PC-9 (cell line): ENCODE results near the gene IL10. TPM values are rescaled to one million over a fixed set of nuclear protein-coding genes. Genes with fewer than 3 reads are reported as not detected.
A peak's percentile ranks its signal among the peaks of the same experiment; 100 is the strongest.

Experiments used
- BruUV-seq: library from RNA; stranded (reverse); fragments of 400-500 nt; replicated peaks from 2 replicates; lab custom pipeline; 2021; lab: Mats Ljungman, UMichigan
- CTCF ChIA-PET: fragments of 300-600 bp; sonication (Branson Sonifier 250); formaldehyde crosslinking; loops from one replicate; lab custom pipeline; 2022; ENCODE audit warnings: antibody characterized with exemption; lab: Charles Lee
- POLR2A ChIA-PET: fragments of 300-600 bp; sonication (Branson Sonifier 250); formaldehyde crosslinking; loops from one replicate; lab custom pipeline; 2022; ENCODE audit warnings: antibody characterized with exemption; ENCODE audit not compliant: unreplicated experiment; lab: Charles Lee
- DNase-seq, 2 experiments: peaks; one replicate each; pipeline versions ENCODE4 v3.0.0 to v3.0.0-alpha.2; 2015 to 2022; ENCODE audit warnings: mixed read lengths in 1 of 2
- H2AFZ ChIP-seq: fragments of 200-600 bp; sonication (generic); 2 replicates; pipeline ENCODE4 v1.8.1; 2017; ENCODE audit warnings: antibody characterized with exemption
- H3F3A ChIP-seq: fragments of 200-600 bp; sonication (generic); 2 replicates; pipeline ENCODE4 v1.8.1; 2017; ENCODE audit warnings: antibody characterized with exemption, mild to moderate bottlenecking, low read depth; ENCODE audit not compliant: insufficient read depth
- H3K27ac ChIP-seq: fragments of 200-600 bp; sonication (generic); 2 replicates; pipeline ENCODE4 v1.6.1; 2016; ENCODE audit warnings: mixed run types
- H3K27me3 ChIP-seq: fragments of 200-600 bp; sonication (generic); 2 replicates; pipeline ENCODE4 v1.6.1; 2016; ENCODE audit warnings: low read depth, mixed run types; ENCODE audit not compliant: insufficient read depth
- H3K36me3 ChIP-seq: fragments of 200-600 bp; sonication (generic); 2 replicates; pipeline ENCODE4 v1.6.1; 2016; ENCODE audit warnings: low read depth, mixed run types
- H3K4me1 ChIP-seq: fragments of 200-600 bp; sonication (generic); replicated peaks from 2 replicates; pipeline ENCODE4 v1.6.1; 2016; ENCODE audit warnings: mixed run types; ENCODE audit not compliant: insufficient read depth
- H3K4me2 ChIP-seq: fragments of 200-600 bp; sonication (generic); 2 replicates; pipeline ENCODE4 v1.6.1; 2017; ENCODE audit warnings: mixed run types
- H3K4me3 ChIP-seq: fragments of 200-600 bp; sonication (generic); 2 replicates; pipeline ENCODE4 v1.6.1; 2016; ENCODE audit warnings: mixed run types
- H3K79me2 ChIP-seq: fragments of 200-600 bp; sonication (generic); 2 replicates; pipeline ENCODE4 v1.6.1; 2017; ENCODE audit warnings: low read depth, mixed run types
- H3K9me2 ChIP-seq: fragments of 200-600 bp; sonication (generic); 2 replicates; pipeline ENCODE4 v1.8.1; 2017; ENCODE audit warnings: mild to moderate bottlenecking; ENCODE audit not compliant: insufficient read depth
- H3K9me3 ChIP-seq: fragments of 200-600 bp; sonication (generic); 2 replicates; pipeline ENCODE4 v1.8.1; 2016; ENCODE audit warnings: low read depth; ENCODE audit not compliant: insufficient read depth
- H4K20me1 ChIP-seq: fragments of 200-600 bp; sonication (generic); 2 replicates; pipeline ENCODE4 v1.8.1; 2017; ENCODE audit not compliant: insufficient read depth
- CTCF ChIP-seq: fragments of 200-600 bp; sonication (generic); conservative IDR thresholded peaks from 2 replicates; pipeline ENCODE4 v1.6.1; 2017; ENCODE audit warnings: mixed run types, antibody characterized with exemption, mild to moderate bottlenecking, moderate library complexity
- EZH2 ChIP-seq: fragments of 200-600 bp; sonication (generic); IDR thresholded peaks from 2 replicates; pipeline ENCODE4 v1.8.0; 2017; ENCODE audit warnings: antibody characterized with exemption, low read depth
- intact Hi-C: fragments of 100-400 bp; cut with micrococcal nuclease; formaldehyde crosslinking; loops from one replicate; pipeline ENCODE4 v1.10.0; 2022; ENCODE audit not compliant: unreplicated experiment
- total RNA-seq: library from RNA; stranded (reverse); gene quantifications from 2 replicates; pipeline ENCODE4 v1.2.3, GENCODE V29; 2021

Gene IL10
- total RNA-seq, 1 experiment from 2014 or later, result not detected

- H3K9me2 ChIP-seq, result no peaks in the 10 kb centered on the region
- POLR2A ChIA-PET, result no interaction called here
- H3K27ac ChIP-seq, result no peak overlapping the region
- intact Hi-C loops, result no loop called here
- no peak overlapping the region for H2AFZ ChIP-seq
- CTCF ChIA-PET, result interaction anchor here (0.7 to 0.9 kb wide), 2 partner anchors 606 to 818 kb away, joined by 3 read pairs; no protein-coding TSS in a partner anchor
- no peaks in the 10 kb centered on the region for H3K4me1 ChIP-seq
- no peaks in the 10 kb centered on the region for H3K36me3 ChIP-seq
- H3K4me3 ChIP-seq, result no peak overlapping the region
- no TSS peak for BruUV-seq
- no peaks in the 10 kb centered on the region for H4K20me1 ChIP-seq
- no peaks in the 10 kb centered on the region for H3K9me3 ChIP-seq
- no peaks in the 10 kb centered on the region for H3K79me2 ChIP-seq
- no peaks in the 10 kb centered on the region for H3F3A ChIP-seq
- TF ChIP-seq EZH2 (no peak), CTCF (0 out of 2 replicates have a peak, but pooled peaks have one; percentile 26)
- DNase-seq, result peak in 1 of 2 experiments; percentile 3
- H3K4me2 ChIP-seq, result no peak overlapping the region
- H3K27me3 ChIP-seq, result no peaks in the 10 kb centered on the region
These were observed 26.2 kb upstream of the IL10 start for GRCh38 chr1:206798384-206798996.

- ChIA-PET CTCF (interaction anchor here (0.7 to 0.9 kb wide), 2 partner anchors 607 to 818 kb away, joined by 3 read pairs; no protein-coding TSS in a partner anchor), POLR2A (no interaction called here)
- no peak overlapping the region for H3K4me2 ChIP-seq
- intact Hi-C loops, result no loop called here
- H3K27ac ChIP-seq, result no peak overlapping the region
- H2AFZ ChIP-seq, result no peak overlapping the region
- H3K9me3 ChIP-seq, result no peaks in the 10 kb centered on the region
- H3K4me1 ChIP-seq, result no peaks in the 10 kb centered on the region
- peak in 1 of 2 experiments; percentile 28 for DNase-seq
- TF ChIP-seq EZH2 (no peak), CTCF (peak; percentile 57)
- BruUV-seq, result no TSS peak
- H3K9me2 ChIP-seq, result no peaks in the 10 kb centered on the region
- no peaks in the 10 kb centered on the region for H4K20me1 ChIP-seq
- no peaks in the 10 kb centered on the region for H3K79me2 ChIP-seq
- no peaks in the 10 kb centered on the region for H3K36me3 ChIP-seq
- H3K27me3 ChIP-seq, result no peaks in the 10 kb centered on the region
- no peaks in the 10 kb centered on the region for H3F3A ChIP-seq
- no peak overlapping the region for H3K4me3 ChIP-seq
These were observed 25.5 kb upstream of the IL10 start for GRCh38 chr1:206797534-206798383.

- Histone ChIP-seq H2AFZ (no peak overlapping the region), H3K27ac (no peak overlapping the region), H3K36me3 (no peaks in the 10 kb centered on the region), H3K79me2 (no peaks in the 10 kb centered on the region), H3K4me3 (no peak overlapping the region), H4K20me1 (no peaks in the 10 kb centered on the region), H3F3A (no peaks in the 10 kb centered on the region), H3K4me2 (no peak overlapping the region), H3K9me2 (no peaks in the 10 kb centered on the region), H3K4me1 (no peaks in the 10 kb centered on the region), H3K27me3 (no peaks in the 10 kb centered on the region), H3K9me3 (no peaks in the 10 kb centered on the region)
- ChIA-PET CTCF (no interaction called here), POLR2A (no interaction called here)
- no TSS peak for BruUV-seq
- intact Hi-C loops, result no loop called here
- peak in 1 of 2 experiments; percentile 46 for DNase-seq
- TF ChIP-seq CTCF (no peak), EZH2 (no peak)
These were observed 24.7 kb upstream of the IL10 start for GRCh38 chr1:206796981-206797402.
